ENCODE data around the gene TAF13.

- TF ChIP-seq CTCF (IDR thresholded peaks at IDR 0.05) (no peak), POLR2A (IDR thresholded peaks at IDR 0.05) (no peak)
These were observed 38.5 kb upstream of the TAF13 start for GRCh38 chr1:109114342-109114674.

All from tibial nerve (tissue), 3 donors.